HG03565 (cell line): ENCODE results near the gene ACE2.

Source experiments
- ATAC-seq: cut with Tn5 transposase; IDR thresholded peaks from one replicate; pipeline ENCODE4 v1.9.1; 2021; ENCODE audit warnings: mild to moderate bottlenecking, moderate library complexity; ENCODE audit not compliant: unreplicated experiment

Gene ACE2

DNA sequence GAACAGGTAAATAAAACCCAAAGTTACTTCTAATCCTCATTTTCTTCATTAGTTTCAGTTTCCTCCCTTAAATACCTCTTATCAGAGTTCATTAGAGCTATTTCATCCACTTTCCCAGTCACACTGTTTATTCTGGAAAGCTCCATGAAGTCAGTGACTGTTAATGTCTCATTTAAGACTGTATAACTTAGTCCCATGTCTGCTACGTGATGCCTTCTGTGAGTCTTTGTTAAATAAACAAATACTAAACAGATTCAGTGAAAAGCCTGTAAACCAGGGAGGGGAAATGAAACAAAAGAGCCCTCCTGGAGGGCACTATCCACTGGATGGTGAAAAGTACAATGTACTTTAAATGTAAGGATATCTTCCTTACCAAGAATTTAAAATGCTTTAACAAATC, 24.7 kb downstream of the ACE2 start:
- no peak for ATAC-seq

DNA sequence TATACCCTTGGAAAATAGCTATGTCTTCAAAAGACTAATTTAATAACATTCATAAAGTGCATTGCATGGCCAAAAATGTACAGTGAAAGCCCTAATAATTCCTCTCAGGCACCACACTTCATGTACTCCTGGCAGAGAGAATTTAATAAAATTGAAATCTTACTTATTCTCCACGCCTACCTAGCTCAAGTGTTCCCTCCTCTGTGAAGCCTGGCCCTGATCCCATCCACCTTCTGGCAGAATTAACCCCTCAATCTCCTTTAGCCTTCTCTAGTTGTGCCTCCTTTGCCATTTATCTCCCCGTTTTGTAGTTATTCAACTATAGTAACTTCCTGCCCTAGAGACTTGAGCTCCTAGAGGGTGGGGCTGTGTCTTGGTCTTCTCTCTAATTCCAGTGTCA, 26.7 kb downstream of the ACE2 start:
- no peak for ATAC-seq

DNA sequence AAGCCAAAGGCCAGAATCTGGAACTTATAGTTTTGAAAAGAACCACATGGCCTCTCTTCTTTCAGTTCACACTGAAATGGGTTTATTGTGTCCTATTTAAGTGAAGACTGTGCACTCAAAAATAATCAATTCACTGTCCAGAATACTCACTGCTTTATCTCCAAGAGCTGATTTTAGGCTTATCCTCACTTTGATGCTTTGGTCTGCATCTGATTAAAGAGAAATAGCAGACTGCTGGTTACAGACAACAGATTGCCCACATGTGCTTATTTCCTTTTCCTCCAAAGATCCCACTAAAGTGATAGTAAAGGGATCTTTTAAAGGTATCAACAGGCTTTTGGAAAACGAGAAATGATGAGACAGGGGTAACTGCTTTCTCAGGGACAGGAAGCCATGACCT, 30.6 kb downstream of the ACE2 start:
- ATAC-seq: no peak

DNA sequence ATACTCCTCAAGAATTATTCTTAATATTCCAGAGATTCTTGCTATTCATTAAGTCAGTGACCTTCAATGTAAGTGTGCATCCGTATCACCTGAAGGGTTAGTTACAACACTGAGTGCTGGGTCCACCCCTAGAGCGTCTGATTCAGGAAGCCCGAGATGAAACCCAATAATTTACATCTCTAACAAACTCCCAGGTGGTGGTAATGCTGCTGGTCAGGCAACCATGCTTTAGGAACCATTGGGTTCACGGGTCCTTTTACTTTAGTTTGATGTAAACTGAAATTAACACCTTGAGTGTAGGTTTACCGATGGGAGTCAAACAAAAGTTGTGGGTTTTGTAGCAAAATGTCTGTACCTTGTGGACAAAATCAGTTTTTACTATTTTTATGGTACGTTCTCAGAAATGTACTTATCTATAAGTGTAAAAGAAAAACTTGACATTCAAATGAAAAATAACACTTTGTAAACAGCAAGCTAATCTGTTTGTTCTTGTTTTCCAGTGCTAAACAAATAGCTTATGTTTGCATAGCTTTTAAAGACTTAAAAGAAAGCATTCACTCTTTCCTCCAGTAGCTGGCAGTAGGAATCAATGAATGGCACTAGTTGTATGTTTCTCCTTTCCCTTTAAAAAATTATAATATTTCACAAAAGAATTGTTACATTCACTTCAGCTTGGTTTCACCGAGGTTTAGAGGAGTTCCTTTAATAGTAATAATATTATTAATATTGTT, 32.7 kb downstream of the ACE2 start:
- ATAC-seq: no peak

DNA sequence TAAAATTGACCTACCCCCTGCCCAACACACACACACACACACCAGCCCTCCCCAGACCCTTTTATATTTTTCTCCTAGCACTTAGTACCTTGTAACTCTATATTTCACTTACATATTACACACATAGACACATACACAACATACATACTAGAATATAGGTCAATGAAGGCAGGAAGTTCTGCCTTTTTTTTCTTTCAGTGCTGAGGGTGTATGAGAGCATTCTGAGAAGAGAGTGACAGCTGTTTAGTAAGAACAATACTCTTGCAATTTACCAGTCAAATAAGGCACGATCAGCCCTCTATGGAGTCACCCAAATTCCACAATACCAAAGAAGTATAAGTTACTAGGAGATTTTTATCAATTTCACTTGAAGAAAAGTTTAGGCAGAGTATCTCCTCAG, 33.5 kb downstream of the ACE2 start:
- ATAC-seq: no peak

DNA sequence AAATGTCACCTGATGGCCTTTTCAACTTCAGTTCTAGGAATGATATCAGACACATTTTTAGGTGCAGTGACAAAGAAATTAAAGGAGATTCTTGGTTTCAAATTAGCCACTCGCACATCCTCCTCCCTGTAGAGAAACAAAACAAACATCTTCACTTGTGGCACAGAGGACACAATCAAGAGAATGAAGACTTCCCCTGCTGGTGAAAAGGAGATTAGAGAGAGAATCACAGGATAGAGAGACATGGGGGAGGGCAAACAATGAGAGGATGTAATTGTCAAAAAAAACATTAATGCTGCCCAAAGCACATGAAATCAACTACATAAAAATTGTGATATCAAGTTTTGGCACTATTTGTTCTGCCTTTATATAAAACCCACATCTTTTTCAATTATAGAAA, 34.5 kb downstream of the ACE2 start:
- no peak for ATAC-seq

DNA sequence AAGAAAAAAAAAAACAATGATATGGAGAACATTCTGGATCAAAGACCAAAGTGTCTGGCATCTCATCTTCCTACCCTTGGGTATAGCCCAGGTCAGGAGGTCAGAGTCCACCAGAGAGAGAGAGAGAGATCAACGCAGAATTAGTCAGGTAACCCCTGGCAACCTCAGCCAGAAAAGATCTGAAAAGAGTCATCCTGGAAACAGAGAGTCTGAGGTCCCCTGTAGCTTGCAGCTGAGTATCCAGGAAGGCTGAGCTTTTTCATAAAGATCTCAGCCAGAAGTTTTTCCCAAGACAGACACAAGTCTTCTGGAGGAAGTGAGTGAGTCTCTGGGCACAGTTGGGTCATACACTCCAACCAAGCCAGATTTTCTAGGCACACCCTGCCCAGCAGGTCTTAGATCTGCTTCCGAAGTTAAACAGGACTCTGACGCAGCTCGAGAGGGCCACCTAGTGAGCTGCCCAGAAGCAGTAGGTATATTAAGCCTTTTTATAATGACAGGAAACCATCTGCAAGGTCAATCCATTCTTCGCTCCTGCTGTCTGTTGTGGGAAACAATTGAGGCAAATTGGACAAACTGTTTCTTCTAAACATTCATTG, 35.7 kb downstream of the ACE2 start:
- ATAC-seq: no peak

DNA sequence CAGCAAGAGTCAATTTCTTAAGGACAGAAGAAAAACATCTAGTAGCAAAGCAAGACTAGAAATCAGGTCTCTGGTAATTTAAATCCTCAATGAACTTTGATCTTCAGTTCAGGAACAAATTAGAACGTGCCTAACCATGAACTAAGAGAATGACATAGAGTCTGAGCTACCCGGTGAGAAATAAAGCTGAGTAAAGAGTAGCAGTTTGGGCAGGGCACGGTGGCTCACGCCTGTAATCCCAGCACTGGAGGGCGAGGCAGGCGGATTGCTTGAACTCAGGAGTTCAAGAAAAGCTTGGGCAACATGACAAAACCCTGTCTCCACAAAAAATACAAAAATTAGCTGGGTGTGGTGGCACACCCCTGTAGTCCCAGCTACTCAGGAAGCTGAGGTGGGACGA, 37.7 kb downstream of the ACE2 start:
- no peak for ATAC-seq

DNA sequence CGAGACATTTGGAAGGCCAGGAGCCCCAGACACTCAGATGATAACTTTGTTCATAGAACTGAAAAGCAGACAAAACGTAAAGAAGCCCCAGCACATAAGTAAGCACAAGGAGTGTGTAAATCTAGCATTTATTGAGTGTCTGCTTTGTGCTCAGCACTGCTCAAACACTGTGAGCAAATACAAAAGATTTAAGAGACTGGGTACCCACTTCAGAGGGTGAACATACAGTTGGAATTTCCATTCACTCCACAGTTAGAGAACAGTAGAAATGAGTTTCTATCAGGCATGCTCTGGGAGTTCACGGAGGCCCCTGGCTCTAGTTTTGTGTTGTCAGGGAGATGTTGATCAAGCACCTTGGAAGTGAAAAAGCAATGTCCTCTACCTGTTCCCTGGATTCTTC, 39.8 kb downstream of the ACE2 start:
- no peak for ATAC-seq

DNA sequence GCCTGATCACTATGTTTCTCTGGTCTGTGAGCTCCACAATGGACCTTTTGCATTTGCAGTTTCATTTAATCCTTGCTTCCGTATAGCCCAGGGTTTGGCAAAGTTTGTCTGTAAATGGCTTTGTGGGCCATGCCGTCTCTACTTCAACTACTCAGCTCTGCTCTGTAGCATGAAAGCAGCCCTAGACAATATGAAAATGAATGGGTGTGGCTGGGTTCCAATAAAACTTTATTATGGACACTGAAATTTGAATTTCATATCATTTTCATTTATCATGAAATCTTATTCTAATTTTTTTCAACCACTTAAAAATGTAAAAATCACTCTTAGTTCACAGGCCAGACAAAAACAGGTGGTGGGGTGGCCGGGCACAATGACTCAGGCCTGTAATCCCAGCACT, 41.5 kb downstream of the ACE2 start:
- ATAC-seq: no peak

DNA sequence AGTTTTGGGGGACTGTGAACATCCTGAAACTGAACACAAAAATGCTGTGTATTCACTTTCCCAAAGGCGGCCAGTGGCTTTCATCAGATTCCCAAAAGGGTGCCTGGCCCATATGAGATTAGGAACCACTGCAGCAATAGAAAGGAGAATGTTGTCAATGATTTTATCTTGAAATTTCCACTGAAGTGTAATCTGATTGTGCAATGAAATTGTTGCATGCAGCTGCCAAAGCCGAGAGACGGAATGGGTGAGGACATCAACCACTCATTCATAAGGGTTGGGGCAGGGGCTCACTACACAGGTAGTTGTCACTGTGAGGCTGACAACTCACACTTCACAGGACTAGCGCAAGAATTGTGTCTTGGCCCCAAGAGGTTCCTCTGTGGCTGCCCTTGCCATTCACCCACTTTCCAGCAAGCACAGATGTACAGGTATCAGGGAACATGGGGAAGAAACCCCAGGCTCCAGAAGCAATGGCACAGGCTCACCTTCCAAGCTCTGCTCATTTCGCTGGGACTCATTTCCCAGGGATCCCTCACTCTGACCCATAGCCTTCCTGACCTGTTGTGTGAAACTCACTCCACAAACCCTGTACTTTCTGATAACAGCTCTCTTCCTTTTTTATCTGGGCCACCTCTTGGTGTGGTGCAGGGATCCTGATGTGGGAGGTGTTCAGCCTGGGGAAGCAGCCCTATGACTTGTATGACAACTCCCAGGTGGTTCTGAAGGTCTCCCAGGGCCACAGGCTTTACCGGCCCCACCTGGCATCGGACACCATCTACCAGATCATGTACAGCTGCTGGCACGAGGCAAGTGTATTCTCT, 51.4 kb downstream of the ACE2 start:
- ATAC-seq: no peak

DNA sequence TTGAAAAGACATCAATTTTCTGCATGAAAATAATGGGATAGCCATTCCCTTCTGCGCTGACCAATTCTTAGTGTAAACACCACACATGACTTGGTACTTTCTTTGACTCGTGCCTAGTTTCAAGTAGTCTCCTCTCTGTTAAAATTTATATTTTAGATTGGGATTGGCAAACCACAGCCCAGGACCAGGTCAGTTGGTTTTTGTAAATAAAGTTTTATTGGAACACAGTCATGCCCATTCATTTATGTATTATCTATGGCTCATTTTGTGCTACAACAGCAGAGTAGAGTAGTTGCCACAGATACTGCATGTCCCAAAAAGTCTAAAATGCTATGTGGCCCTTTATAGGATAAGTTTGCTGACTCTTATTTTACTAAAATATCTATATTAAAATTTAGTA, 53.4 kb downstream of the ACE2 start:
- no peak for ATAC-seq

DNA sequence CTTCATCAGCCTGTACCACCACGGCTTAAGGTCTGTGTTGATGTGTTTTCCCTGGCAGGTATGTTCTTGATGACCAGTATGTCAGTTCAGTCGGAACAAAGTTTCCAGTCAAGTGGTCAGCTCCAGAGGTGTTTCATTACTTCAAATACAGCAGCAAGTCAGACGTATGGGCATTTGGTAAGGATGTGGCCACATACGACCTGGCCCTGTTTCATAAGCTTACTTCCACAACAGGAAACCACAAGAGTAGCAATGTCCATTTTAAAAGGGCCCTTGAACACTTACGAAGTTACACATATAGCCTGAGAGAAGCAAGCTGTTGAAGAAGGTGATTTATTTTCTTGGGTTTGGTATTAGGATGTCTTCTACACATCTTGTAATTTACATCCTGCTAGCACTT, 54.0 kb downstream of the ACE2 start:
- ATAC-seq: no peak

DNA sequence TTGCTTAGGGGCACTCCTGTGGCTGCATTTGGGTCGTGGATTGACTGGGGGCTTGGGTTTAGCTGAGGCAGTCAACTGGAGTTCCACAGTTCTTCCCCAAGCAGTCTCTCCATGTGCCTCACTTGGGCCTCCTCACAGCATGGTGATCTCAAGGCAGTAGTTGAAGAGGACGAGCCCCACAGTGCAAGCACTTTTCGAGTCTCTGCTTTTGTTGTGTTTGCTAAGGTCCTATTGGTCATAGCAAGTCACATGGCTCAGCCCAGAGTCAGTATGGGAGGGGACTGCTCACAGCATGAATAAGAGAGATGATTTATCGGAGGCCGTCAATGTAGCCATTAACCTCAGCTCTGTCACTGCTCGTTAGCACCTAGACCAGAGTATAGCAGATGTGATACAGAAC, 70.4 kb downstream of the ACE2 start:
- ATAC-seq: no peak

DNA sequence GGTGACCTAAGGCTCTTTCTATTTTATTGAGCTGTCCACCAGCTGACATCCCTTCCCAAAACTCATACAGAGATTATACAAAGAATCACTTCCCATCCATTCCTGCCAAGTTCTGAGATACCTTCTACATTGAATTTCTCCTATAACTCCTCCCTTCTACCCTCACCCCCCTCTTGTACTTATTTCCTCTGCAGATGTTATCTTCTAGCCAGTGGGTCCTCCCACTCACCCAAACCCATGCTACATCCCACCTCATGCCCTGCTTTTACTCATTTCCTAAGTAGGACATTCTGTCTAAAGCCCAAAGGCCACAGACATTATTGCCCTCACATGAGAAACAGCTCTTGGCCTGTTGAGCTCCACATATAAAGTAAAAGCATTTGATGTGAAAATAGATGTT, 71.6 kb downstream of the ACE2 start:
- ATAC-seq: no peak

DNA sequence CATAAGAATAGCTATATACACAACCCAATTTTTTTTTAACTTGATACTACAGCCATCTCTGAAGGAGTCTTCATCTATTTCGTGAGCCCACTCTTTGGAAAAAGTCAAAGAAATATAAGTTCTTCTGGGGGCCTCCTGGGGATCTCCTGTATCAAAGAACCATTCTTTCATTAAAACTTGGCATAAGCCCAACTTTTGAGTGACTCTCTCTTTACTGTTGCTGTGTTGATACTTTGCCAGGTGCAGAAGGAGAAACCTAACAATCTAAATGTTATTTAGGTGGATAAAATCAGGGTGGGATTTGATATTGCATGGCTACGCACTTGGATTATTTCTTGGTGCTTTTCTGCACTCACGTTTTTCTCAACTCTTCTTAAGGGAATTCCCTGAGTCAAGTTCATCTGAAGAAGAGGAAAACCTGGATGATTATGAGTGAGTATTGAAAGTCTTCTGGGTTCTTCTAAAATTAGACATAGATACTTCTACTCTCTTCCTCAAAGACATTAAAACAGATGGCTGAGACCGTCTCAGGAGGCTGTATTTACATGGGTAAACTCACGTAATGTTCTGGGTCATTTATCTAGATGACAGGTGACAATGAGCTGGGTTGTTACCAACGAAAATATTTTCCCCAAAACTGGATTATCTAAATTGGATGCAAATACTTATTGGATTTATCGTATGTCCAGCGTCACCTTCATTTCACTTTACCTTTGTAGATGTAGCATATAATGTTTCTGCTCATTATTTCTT, 74.9 kb downstream of the ACE2 start:
- ATAC-seq: no peak

DNA sequence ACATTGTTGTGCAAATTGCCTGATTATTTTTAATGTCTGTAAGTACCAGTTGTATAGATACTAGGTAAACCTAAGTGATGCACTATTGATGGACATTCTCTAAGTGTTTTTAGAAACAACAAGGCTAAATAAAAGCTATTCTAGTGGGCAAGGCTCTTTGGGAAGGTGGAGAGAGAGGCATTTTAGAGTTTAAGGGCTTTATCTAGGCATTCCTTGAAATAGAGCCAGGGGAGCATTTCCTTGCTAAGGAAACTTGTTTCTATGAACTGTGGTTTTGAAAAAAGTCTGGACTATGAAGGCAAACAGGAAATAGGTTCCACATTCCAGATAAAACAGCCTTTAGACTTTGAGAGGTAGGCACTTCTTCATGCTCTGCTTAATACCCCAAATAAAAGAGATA, 76.3 kb downstream of the ACE2 start:
- ATAC-seq: no peak

DNA sequence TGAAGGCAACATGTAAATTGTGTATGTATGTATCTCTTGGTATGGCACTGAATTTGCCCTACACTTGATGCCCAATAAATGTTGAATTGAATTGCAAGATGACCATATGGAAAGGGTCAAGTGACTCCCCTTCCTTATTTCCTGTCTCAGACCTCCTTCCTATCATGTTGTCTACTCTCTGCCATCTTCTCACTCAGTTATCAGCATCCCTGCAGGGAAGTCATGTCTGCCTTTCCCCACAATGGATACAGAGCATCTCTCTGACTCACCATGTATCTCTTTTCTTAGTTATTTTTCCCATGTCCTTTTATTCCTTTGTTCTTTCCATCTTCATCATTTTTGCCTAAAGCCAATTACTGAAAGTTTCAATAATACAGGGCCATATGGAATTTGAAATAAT, 77.7 kb downstream of the ACE2 start:
- no peak for ATAC-seq

DNA sequence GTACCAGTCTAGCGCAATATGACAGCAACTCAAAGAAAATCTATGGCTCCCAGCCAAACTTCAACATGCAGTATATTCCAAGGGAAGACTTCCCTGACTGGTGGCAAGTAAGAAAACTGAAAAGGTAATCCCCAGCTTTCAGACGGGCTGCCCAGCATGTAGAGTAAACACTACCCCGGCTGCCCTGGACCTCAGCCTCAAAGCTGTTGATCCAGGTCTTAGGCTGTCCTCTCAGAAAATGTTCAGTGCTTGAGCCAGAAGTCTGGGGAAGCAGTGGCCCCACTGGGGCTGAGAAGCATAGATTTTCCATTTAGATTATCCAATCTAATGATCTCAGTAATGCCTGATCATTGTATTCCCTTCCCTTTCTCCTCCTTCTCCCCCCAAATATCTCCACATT, 78.3 kb downstream of the ACE2 start:
- no peak for ATAC-seq

DNA sequence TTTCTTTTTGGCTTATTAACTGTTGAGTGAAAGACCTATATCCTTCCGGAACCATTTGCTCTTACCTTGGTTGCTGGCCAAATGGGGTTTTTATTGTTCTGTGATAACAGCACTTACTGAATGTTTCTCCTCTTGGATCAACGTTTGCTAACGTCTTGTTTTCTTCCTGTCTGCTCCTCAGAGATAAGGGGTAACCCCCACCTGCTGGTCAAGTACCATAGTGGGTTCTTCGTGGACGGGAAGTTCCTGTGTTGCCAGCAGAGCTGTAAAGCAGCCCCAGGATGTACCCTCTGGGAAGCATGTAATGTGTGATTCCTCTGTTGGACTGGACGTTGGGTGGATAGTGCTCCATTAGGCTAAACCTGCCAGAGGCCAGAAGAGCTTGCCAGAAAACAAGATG, 84.8 kb downstream of the ACE2 start:
- no peak for ATAC-seq

DNA sequence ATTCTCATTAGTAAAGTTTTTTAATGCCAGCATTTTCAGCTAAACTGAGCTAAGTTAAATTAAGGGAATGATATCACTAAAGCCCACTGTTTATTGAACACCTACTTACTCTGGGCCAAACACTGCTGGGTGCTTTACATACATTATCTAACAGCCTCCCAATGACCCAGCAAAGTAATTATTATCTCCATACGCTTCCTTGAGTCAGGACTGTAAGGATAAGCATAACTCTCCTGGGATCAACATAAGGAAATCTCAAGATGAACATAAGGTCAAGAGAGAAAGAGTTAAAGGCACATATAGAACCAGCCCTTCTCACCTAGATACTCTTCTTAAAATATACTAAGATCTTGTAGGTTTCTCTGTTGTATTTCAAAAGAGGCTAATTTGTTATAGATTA, 86.5 kb downstream of the ACE2 start:
- no peak for ATAC-seq
